K562 (cell line): ENCODE data around the gene ALG5. TPM values are rescaled to one million over a fixed set of nuclear protein-coding genes. Genes with fewer than 3 reads are reported as not detected.

Experiments
- ARID3A ChIP-seq: IDR thresholded peaks from 2 replicates; pipeline ENCODE4 v1.6.1; 2012; ENCODE audit warnings: low read depth, low read length, improper control_type of control experiment, borderline replicate concordance
- C11orf30 ChIP-seq: fragments of 450-650 bp; IDR thresholded peaks from 2 replicates; pipeline ENCODE4 v1.6.1; 2016; ENCODE audit warnings: low read depth, mild to moderate bottlenecking
- CREB1 ChIP-seq, 2 experiments: sonication (generic) in 1 of 2; formaldehyde crosslinking in 1 of 2; IDR thresholded peaks; 2 replicates each; pipeline versions ENCODE4 v1.6.1 to v1.8.0; 2012 to 2022; ENCODE audit warnings: inconsistent platforms in 1 of 2, mild to moderate bottlenecking in 1 of 2, missing genetic modification reagents in 1 of 2, moderate library complexity in 1 of 2
- DPF2 ChIP-seq: fragments of 450-650 bp; IDR thresholded peaks from 2 replicates; pipeline ENCODE4 v1.6.1; 2016
- HDAC3 ChIP-seq: fragments of 450-650 bp; IDR thresholded peaks from 2 replicates; pipeline ENCODE4 v1.6.1; 2018; ENCODE audit warnings: borderline replicate concordance, mild to moderate bottlenecking, moderate library complexity; ENCODE audit not compliant: partially characterized antibody
- ILK ChIP-seq: fragments of 450-650 bp; IDR thresholded peaks from 2 replicates; pipeline ENCODE4 v1.6.1; 2016; ENCODE audit warnings: missing genetic modification characterization, low read depth, mild to moderate bottlenecking, missing compliant biosample characterization, moderate library complexity, borderline replicate concordance
- KLF1 ChIP-seq: fragments of 450-650 bp; IDR thresholded peaks from 2 replicates; pipeline ENCODE4 v1.6.1; 2016; ENCODE audit warnings: missing genetic modification characterization, missing compliant biosample characterization
- MCM5 ChIP-seq: fragments of 450-650 bp; IDR thresholded peaks from 2 replicates; pipeline ENCODE4 v1.6.1; 2016; ENCODE audit warnings: low read depth
- MXI1 ChIP-seq: IDR thresholded peaks from 2 replicates; pipeline ENCODE4 v1.6.1; 2011; ENCODE audit warnings: low read depth, mild to moderate bottlenecking, improper control_type of control experiment, low read length
- NEUROD1 ChIP-seq: fragments of 150-350 bp; IDR thresholded peaks from 2 replicates; pipeline ENCODE4 v1.6.1; 2014; ENCODE audit warnings: borderline replicate concordance, low read length, low read depth; ENCODE audit not compliant: partially characterized antibody
- NONO ChIP-seq, 2 experiments: fragments of 200-400 bp in 1 of 2; fragments of 450-650 bp in 1 of 2; formaldehyde crosslinking in 1 of 2; IDR thresholded peaks; 2 replicates each; pipeline ENCODE4 v1.6.1; 2017; ENCODE audit warnings: low read depth in 2 of 2, mild to moderate bottlenecking in 2 of 2, moderate library complexity in 2 of 2, low read length in 1 of 2
- RBBP5 ChIP-seq: fragments of 200-600 bp; sonication (generic); IDR thresholded peaks from 2 replicates; pipeline ENCODE4 v1.6.1; 2012; ENCODE audit warnings: borderline replicate concordance, mild to moderate bottlenecking, low read length, control low read depth, inconsistent platforms; ENCODE audit not compliant: insufficient read depth, poor library complexity, severe bottlenecking
- RBM34 ChIP-seq: fragments of 200-400 bp; formaldehyde crosslinking; IDR thresholded peaks from 2 replicates; pipeline ENCODE4 v1.6.1; 2018; ENCODE audit warnings: low read length, borderline replicate concordance; ENCODE audit not compliant: insufficient read depth
- SIN3B ChIP-seq: fragments of 450-650 bp; IDR thresholded peaks from 2 replicates; pipeline ENCODE4 v1.6.1; 2017; ENCODE audit warnings: low read depth, mild to moderate bottlenecking, moderate library complexity
- SRSF7 ChIP-seq: fragments of 200-400 bp; formaldehyde crosslinking; optimal IDR thresholded peaks from 2 replicates; pipeline ENCODE3; 2017; ENCODE audit warnings: mild to moderate bottlenecking, low read depth, low read length
- STAG1 ChIP-seq: sonication (generic); formaldehyde crosslinking; IDR thresholded peaks from 2 replicates; pipeline ENCODE4 v1.5.0; 2020; ENCODE audit warnings: missing genetic modification reagents, borderline replicate concordance
- XRCC3 ChIP-seq: fragments of 450-650 bp; IDR thresholded peaks from 2 replicates; pipeline ENCODE4 v1.6.1; 2017; ENCODE audit warnings: mild to moderate bottlenecking, moderate library complexity
- ZBTB7A ChIP-seq: IDR thresholded peaks from 2 replicates; pipeline ENCODE4 v1.6.1; 2011; ENCODE audit warnings: low read depth, mild to moderate bottlenecking, low read length, moderate library complexity, borderline replicate concordance; ENCODE audit not compliant: control insufficient read depth
- polyA plus RNA-seq, 8 experiments: library from polyadenylated mRNA; depleted of rRNA in 4 of 8; stranded (reverse) in 5 of 8; unstranded in 3 of 8; fragments of >200 nt; fragmentation: Nextera tagmentation in 2 of 8; fragmentation: Illumina TruSeq in 1 of 8; extraction: Ambion mirVana in 2 of 8; extraction: Trizol in 1 of 8; gene quantifications; 2 replicates each; pipeline versions ENCODE4 v1.2.1 to v1.2.3, GENCODE V29; 2011 to 2014; ENCODE audit warnings: inconsistent platforms in 1 of 8, missing spikeins in 1 of 8
- total RNA-seq, 7 experiments: library from RNA; depleted of rRNA in 6 of 7; stranded (reverse); fragments of >200 nt in 6 of 7; fragmentation: Illumina TruSeq in 2 of 7; extraction: Trizol in 2 of 7; gene quantifications; 2 replicates each; pipeline versions ENCODE4 v1.2.1 to v1.2.3, GENCODE V29; 2011 to 2021; ENCODE audit warnings: low replicate concordance in 1 of 7
- TF ChIP-seq, protein P1 (sequence below): fragments of 450-650 bp; formaldehyde crosslinking; IDR thresholded peaks from 2 replicates; pipeline ENCODE4 v1.4.0; 2020; ENCODE audit warnings: mild to moderate bottlenecking, moderate library complexity
- TF ChIP-seq, protein P2 (sequence below): sonication (generic); formaldehyde crosslinking; IDR thresholded peaks from 2 replicates; pipeline ENCODE4 v1.8.0; 2022; ENCODE audit warnings: missing genetic modification reagents, mild to moderate bottlenecking, borderline replicate concordance
- TF ChIP-seq, protein P3 (sequence below): fragments of 250-450 bp; sonication (Bioruptor Pico); IDR thresholded peaks from 2 replicates; pipeline ENCODE4 v1.8.0; 2022; ENCODE audit warnings: moderate library complexity, mild to moderate bottlenecking, inconsistent platforms

The ALG5 gene
- total and polyA plus RNA-seq, 9 of the 15 experiments (the other 6 are each of a cell fraction or from before 2014, with no cell fraction given), result 33.6 to 80.5 (median 48.2) TPM

DNA sequence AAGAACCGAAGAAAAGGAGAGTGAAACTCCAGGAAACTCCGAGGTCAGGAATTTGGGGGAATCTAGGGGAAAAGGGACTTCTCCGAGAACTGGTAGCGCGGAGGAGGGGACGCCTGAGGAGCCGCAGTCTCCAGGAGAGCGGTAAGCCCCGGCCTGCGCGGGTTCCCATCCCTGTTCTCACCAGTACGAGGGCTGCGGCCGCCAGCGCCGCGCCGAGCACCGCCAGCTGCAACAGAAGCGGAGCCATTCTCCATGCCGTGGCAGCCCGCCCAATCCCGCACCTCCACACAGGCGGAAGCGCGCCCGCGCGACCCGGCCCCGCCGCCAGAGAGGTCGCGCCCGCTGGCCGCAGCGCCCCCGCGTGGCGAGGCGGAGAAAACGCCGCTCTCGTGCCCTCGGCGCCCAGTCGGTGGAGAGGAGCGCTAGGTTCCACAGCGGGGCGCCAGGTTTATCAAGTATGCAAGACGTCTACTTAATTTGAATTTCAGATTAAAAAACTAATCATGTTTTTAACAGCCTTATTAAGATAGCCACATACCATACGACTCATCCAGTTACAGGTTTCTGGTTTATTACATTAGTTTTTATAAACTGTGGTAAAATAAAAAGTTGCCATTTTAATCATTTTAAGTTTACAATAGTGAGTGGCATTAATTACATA is at the start of gene ALG5 (continued):
- peak; percentile 79; the same call in 1 of the 2 replicates for TF ChIP-seq ARID3A
- TF ChIP-seq NONO (IDR thresholded peaks at IDR 0.05; ENCODE audit: low read depth in 2 of 2, low read length in 1 of 2), result peak; percentile 34 to 77; a peak in 2 of 4 replicates
- TF ChIP-seq ZBTB7A, result peak; percentile 30; the same call in 1 of the 2 replicates
- no peak for TF ChIP-seq SRSF7
- peak; percentile 46 for TF ChIP-seq NEUROD1
- peak; percentile 19; the same call in 1 of the 2 replicates for TF ChIP-seq MXI1
- no peak for TF ChIP-seq DPF2
- TF ChIP-seq, protein P1, sequence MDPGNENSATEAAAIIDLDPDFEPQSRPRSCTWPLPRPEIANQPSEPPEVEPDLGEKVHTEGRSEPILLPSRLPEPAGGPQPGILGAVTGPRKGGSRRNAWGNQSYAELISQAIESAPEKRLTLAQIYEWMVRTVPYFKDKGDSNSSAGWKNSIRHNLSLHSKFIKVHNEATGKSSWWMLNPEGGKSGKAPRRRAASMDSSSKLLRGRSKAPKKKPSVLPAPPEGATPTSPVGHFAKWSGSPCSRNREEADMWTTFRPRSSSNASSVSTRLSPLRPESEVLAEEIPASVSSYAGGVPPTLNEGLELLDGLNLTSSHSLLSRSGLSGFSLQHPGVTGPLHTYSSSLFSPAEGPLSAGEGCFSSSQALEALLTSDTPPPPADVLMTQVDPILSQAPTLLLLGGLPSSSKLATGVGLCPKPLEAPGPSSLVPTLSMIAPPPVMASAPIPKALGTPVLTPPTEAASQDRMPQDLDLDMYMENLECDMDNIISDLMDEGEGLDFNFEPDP, result no peak
- peak; percentile 60 for TF ChIP-seq CREB1 (IDR thresholded peaks at IDR 0.05)
- peak; percentile 36; the same call in 1 of the 2 replicates for TF ChIP-seq CREB1 (CRISPR knock-in tag; IDR thresholded peaks at IDR 0.05)
- no peak for TF ChIP-seq STAG1
- TF ChIP-seq, protein P2, sequence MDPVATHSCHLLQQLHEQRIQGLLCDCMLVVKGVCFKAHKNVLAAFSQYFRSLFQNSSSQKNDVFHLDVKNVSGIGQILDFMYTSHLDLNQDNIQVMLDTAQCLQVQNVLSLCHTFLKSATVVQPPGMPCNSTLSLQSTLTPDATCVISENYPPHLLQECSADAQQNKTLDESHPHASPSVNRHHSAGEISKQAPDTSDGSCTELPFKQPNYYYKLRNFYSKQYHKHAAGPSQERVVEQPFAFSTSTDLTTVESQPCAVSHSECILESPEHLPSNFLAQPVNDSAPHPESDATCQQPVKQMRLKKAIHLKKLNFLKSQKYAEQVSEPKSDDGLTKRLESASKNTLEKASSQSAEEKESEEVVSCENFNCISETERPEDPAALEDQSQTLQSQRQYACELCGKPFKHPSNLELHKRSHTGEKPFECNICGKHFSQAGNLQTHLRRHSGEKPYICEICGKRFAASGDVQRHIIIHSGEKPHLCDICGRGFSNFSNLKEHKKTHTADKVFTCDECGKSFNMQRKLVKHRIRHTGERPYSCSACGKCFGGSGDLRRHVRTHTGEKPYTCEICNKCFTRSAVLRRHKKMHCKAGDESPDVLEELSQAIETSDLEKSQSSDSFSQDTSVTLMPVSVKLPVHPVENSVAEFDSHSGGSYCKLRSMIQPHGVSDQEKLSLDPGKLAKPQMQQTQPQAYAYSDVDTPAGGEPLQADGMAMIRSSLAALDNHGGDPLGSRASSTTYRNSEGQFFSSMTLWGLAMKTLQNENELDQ (CRISPR knock-in tag), result no peak
- TF ChIP-seq MCM5, result no peak
- no peak for TF ChIP-seq RBM34
- peak; percentile 82 for TF ChIP-seq C11orf30
- TF ChIP-seq, protein P3, sequence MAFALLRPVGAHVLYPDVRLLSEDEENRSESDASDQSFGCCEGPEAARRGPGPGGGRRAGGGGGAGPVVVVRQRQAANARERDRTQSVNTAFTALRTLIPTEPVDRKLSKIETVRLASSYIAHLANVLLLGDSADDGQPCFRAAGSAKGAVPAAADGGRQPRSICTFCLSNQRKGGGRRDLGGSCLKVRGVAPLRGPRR (CRISPR knock-in tag), result no peak
- TF ChIP-seq XRCC3, result no peak
- TF ChIP-seq HDAC3, result peak; percentile 28
- TF ChIP-seq ILK (tag), result no peak
- TF ChIP-seq KLF1 (tag), result no peak
- TF ChIP-seq SIN3B, result peak; percentile 94
- peak; percentile 87 for TF ChIP-seq RBBP5
